GM19452 (cell line): ENCODE measurements around the gene TBX20.
"Not testable (repeated sequence)": the region's sequence is repeated elsewhere in the genome, so short reads cannot be mapped to it uniquely, and the experiment has no call there.

Experiments used
- ATAC-seq: cut with Tn5 transposase; IDR thresholded peaks from one replicate; pipeline ENCODE4 v1.9.1; 2021; ENCODE audit not compliant: unreplicated experiment

Gene TBX20

GRCh38 chr7:35167158-35167557, 86.7 kb downstream of the TBX20 start:
- ATAC-seq, result not testable (repeated sequence)

GRCh38 chr7:35161059-35161740, 92.7 kb downstream of the TBX20 start:
- ATAC-seq, result not testable (repeated sequence)
